ELF-1 (cell line): Measurements from ENCODE around the gene BNIP2.
A peak's percentile ranks its signal among the peaks of the same experiment; 100 is the strongest.

Source experiments
- DNase-seq: peaks from one replicate; pipeline ENCODE4 v3.0.0-alpha.2; 2016; ENCODE audit warnings: low read depth, low spot score

Gene BNIP2

DNA sequence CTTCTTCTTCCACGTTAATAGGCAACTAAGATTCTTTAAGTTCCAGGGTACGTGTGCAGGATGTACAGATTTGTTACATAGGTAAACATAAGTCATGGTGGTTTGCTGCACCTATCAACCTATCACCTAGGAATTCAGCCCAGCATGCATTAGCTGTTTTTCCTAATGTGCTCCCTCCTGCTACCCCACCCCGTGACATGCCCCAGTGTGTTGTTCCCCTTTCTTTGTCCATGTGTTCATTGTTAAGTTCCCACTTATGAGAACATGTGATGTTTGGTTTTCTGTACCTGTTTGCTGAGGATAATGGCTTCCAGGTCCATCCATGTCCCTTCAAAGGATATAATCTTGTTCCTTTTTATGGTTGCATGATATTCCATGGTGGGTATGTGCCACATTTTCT, 52.9 kb downstream of the BNIP2 start:
- no peak for DNase-seq

DNA sequence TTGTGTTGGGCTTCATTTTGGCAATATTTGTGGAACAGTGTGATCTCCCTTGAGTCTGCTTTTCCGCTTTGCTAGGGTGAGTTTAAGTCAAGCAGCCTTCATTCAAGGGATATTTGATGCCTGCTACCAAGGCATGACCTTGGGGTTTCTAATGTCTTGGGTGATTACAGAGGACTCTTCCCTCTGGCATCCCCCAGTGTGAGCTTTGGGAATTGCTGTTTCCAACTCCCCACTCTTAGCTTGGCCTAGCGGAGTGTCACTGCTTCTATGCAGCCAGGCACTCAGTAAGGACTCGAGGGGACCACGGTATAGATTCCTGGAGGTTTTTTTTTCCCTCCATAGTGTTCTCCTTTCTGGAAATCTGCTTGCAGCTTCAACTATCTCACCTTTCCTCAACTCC, 56.4 kb downstream of the BNIP2 start:
- peak; percentile 57 for DNase-seq

DNA sequence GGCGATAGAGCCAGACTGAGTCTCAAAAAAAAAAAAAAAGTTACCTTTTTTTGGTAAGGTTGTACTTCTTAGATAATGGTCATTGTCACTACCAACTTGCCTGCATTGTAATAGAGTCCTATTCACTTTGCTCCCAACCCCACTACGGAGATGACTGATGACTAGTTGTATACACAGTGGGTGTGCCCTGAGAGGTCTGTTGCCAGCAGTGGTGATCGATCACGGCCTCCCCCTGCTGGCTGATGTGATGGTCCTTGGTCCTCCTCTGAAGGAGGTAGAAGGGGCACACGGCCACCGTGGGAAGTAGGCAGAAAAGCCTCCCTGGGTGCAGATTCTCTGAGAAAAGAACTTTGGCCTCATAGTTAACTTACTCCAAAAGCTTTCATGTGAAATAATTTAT, 66.8 kb downstream of the BNIP2 start:
- peak; percentile 72 for DNase-seq

DNA sequence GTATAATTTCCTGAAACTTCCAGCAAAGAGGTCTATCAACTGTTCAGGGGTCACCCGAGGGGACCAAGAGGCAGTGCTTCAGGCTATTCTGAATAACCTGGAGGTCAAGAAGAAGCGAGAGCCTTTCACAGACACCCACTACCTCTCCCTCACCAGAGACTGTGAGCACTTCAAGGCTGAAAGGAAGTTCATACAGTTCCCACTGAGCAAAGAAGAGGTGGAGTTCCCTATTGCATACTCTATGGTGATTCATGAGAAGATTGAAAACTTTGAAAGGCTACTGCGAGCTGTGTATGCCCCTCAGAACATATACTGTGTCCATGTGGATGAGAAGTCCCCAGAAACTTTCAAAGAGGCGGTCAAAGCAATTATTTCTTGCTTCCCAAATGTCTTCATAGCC, 70.7 kb downstream of the BNIP2 start:
- DNase-seq, result no peak

DNA sequence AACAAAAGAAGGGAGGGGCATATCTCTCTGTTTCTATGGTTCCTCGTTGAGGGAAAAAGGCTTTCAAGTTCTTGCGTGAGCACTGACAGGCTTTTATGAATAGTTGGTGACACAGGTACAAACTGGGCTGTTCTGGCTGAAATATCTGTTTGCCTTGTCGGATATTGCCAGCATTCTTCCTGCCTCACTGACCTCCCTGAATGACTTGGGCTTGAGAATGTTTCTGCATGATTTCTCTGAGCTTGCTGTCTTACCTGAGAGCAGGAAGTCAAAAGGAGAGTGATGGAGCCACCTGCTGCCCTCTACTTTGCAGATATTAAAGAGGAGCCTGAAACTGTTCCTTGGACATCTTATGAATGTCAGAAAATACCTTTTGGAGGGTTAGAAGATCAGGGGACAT, 72.7 kb downstream of the BNIP2 start:
- DNase-seq, result no peak

DNA sequence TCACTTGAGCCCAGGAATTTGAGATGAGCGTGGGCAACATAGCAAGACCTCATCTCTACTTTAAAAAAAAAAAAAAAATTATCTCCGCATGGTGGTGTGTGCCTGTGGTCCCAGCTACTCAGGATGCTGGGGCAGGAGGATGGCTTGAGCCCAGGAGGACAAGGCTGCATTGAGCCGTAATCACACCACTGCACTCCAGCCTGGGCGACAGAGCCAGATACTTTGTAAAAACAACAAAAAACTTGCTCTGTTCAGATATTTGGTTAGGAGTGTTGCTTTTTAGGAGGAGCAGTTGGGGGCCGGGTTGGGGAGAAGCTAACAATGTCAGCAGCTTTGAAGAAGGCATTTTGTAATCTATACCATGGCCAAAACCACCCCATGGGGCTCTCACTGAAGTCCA, 73.5 kb downstream of the BNIP2 start:
- no peak for DNase-seq

DNA sequence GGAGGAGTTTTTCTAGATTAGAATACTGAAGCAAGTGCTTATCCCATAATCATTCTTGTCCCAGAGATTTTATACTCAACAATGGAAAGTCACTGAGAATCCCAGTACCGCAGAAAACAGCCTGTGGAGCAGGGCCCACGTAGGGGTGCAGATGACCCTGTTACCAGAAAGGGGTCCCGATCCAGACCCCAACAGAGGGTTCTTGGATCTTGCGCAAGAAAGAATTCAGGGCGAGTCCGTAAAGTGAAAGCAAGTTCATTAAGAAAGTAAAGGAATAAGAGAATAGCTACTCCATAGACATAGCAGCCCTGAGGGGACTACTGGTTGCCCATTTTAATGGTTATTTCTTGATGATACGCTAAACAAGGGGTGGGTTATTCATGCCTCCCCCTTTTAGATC, 75.0 kb downstream of the BNIP2 start:
- DNase-seq, result no peak

DNA sequence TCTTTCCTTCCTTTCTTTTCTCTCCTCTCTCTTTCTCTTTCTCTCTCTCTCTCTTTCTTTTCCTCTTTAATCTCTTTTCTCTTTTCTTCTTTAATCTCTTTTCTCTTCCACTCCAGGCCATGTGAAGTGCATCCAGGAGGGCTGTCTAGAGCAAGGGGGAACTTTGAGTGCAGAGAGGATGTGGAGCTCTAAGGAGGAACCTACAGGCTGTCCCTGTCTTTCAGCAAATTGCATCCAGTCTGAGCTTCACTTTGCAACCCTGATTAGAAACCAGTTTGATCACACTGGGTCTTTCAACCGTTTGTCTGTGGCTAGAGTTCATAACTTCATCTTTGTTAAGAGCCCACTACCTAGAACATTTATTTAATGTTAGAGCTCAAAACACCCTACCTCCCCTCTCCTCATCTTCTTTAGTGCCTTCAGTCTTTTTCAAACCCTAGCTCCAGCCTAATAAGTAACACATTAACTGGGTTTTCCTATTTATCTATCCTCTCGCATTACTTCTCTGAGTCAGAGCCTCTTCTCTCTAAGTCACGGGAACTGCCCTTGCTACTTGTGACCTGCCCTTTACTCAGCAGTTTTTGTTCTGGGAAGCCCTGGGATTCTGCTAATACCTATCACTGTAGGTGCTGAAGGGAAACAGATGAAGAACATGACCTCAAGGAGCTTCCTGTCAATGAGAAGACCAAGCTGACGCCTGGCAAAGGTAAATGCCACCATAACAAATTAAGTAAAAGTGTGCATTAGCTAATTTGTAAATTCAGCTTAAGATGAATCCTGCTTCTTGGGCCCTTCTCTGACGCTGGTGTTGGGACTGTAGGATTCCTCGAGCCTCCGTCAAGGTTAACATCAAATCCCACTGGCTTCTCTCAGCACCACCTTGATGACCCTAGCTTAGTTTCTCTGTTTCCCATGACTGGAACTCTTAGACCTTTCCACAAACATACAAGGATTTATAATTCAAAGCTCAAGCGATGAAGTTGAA, 77.6 kb downstream of the BNIP2 start, which contains the start of gene GCNT3:
Gene GCNT3, plus strand, starts transcription at position 508 of the 985 bp plus-strand sequence. CDS start 6,456 bp downstream, outside the sequence.
- no peak for DNase-seq

DNA sequence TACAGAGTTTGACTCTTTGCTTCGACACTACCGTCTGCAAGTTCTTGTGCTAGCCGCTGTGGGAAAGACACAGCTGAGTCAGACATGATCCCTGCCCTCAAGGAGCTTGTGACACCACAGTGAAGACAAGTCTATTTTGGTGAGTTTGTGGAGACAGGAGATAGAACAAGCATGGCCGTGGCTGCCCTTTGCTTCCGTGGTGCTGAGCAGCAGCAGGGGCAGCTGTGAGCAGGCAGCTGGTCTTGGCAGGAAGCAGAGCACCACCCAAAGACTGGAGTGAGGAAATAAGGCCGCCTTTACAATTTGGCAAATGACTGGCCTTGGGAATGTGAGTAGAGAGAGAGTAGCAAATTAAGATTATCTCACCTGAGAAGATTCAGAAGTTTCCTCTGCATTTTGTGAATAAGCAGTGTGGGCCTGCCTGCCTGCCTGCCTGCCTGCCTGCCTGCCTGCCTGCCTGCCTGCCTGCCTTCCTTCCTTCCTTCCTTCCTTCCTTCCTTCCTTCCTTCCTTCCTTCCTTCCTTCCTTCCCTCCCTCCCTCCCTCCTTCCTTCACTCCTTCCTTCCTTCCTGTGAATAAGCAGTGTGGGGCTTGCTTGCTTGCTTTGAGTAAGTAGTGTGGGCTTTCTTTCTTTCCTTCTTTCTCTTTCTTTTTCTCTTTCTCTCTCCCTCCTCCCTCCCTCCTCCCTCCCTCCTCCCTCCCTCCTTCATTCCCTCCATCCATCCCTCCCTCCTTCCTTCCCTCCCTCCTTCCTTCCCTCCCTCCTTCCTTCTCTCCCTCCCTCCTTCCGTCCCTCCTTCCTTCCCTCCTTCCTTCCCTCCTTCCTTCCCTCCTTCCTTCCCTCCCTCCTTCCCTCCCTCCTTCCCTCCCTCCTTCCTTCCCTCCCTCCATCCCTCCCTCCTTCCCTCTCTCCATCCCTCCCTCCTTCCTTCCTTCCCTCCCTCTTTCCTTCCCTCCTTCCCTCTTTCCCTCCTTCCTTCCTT, 79.1 kb downstream of the BNIP2 start:
- DNase-seq, result no peak
